Smooth muscle cell (in vitro differentiated cells): ENCODE data around the gene IFIT2. TPM values are rescaled to one million over a fixed set of nuclear protein-coding genes. Genes with fewer than 3 reads are reported as not detected.
A peak's percentile ranks its signal among the peaks of the same experiment; 100 is the strongest.

ENCODE experiments used
- DNase-seq: peaks from one replicate; lab custom pipeline; 2025; ENCODE audit not compliant: unreplicated experiment; lab: John Stamatoyannopoulos, UW
- H2AFZ ChIP-seq: fragments of 200-600 bp; sonication (generic); 2 replicates; pipeline ENCODE4 v1.6.0; 2016; ENCODE audit warnings: antibody characterized with exemption, low read depth, mild to moderate bottlenecking
- H3F3A ChIP-seq: fragments of 200-600 bp; sonication (generic); 2 replicates; pipeline ENCODE4 v1.6.0; 2017; ENCODE audit warnings: antibody characterized with exemption, low read depth
- H3K27ac ChIP-seq: fragments of 200-600 bp; sonication (generic); 2 replicates; pipeline ENCODE4 v1.5.1; 2016; ENCODE audit warnings: low read depth, mild to moderate bottlenecking
- H3K27me3 ChIP-seq: fragments of 200-600 bp; sonication (generic); 2 replicates; pipeline ENCODE4 v1.6.1; 2016; ENCODE audit warnings: low read depth, mild to moderate bottlenecking
- H3K36me3 ChIP-seq: fragments of 200-600 bp; sonication (generic); 2 replicates; pipeline ENCODE4 v1.5.1; 2016; ENCODE audit warnings: low read depth
- H3K4me1 ChIP-seq: fragments of 200-600 bp; sonication (generic); 2 replicates; pipeline ENCODE4 v1.5.1; 2016; ENCODE audit warnings: low read depth
- H3K4me2 ChIP-seq: fragments of 200-600 bp; sonication (generic); 2 replicates; pipeline ENCODE4 v1.6.0; 2016; ENCODE audit warnings: mild to moderate bottlenecking
- H3K4me3 ChIP-seq: fragments of 200-600 bp; sonication (generic); 2 replicates; pipeline ENCODE4 v1.5.1; 2016; ENCODE audit warnings: mild to moderate bottlenecking
- H3K79me2 ChIP-seq: fragments of 200-600 bp; sonication (generic); 2 replicates; pipeline ENCODE4 v1.6.0; 2016; ENCODE audit warnings: low read depth, mild to moderate bottlenecking
- H3K9ac ChIP-seq: fragments of 200-600 bp; sonication (generic); 2 replicates; pipeline ENCODE4 v1.6.0; 2016; ENCODE audit warnings: low read depth
- H3K9me3 ChIP-seq: fragments of 200-600 bp; sonication (generic); replicated peaks from 2 replicates; pipeline ENCODE4 v1.5.1; 2016; ENCODE audit warnings: low read depth
- H4K20me1 ChIP-seq: fragments of 200-600 bp; sonication (generic); 2 replicates; pipeline ENCODE4 v1.6.0; 2016; ENCODE audit warnings: low read depth
- WGBS: methylation state at CpG from one replicate; pipeline ENCODE4 v1.1.7; 2016; ENCODE audit warnings: low lambda C conversion rate; 5-methylcytosine and 5-hydroxymethylcytosine counted together
- polyA plus RNA-seq: library from polyadenylated mRNA; unstranded; fragments of >200 nt; fragmentation: Nextera tagmentation; extraction: Ambion mirVana; gene quantifications from 2 replicates; pipeline ENCODE4 v1.2.1, GENCODE V29; 2016
- total RNA-seq: library from RNA; depleted of rRNA; stranded (reverse); fragments of >200 nt; gene quantifications from 2 replicates; pipeline ENCODE4 v1.2.3, GENCODE V29; 2014
- TF ChIP-seq, protein P1 (sequence below): fragments of 200-600 bp; sonication (generic); IDR thresholded peaks from 2 replicates; pipeline ENCODE4 v1.5.1; 2017; ENCODE audit warnings: borderline replicate concordance, mild to moderate bottlenecking, antibody characterized with exemption; ENCODE audit not compliant: insufficient read depth, poor library complexity, severe bottlenecking

Gene IFIT2
- total and polyA plus RNA-seq, 2 experiments from 2014 or later: 0.27 to 1.5 TPM

DNA sequence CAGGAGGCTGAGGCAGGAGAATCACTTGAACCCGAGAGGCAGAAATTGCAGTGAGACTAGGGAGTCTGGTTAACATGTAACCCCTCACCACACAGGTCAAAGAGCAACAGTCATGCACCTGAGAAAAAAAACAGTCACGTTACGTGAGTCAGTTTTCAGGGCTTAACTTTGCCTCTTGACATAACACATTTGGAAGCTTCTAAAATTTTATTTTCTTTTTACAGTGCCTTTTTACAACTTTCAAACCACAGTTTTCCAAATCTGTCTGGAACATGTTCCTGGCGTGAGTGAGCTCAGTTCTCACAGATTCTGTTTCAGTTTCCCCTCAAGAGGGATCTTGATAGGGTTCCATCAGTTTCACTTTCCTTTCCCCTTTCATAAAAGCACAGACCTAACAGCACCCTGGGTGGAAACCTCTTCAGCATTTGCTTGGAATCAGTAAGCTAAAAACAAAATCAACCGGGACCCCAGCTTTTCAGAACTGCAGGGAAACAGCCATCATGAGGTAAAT lies 30.3 kb downstream of the IFIT2 start:
- no peak for DNase-seq
- peak overlapping the region; percentile 79 for H2AFZ ChIP-seq
- no peaks in the 10 kb centered on the region for H4K20me1 ChIP-seq
- peaks cover 24% of the 10 kb centered on the region for H3K4me1 ChIP-seq
- peak overlapping the region; percentile 79 for H3K4me2 ChIP-seq
- no peaks in the 10 kb centered on the region for H3K9me3 ChIP-seq
- no peaks in the 10 kb centered on the region for H3K36me3 ChIP-seq
- WGBS: 32% methylated on average over 5 of the region's 5 CpGs
- no peaks in the 10 kb centered on the region for H3K27me3 ChIP-seq
- TF ChIP-seq, protein P1, sequence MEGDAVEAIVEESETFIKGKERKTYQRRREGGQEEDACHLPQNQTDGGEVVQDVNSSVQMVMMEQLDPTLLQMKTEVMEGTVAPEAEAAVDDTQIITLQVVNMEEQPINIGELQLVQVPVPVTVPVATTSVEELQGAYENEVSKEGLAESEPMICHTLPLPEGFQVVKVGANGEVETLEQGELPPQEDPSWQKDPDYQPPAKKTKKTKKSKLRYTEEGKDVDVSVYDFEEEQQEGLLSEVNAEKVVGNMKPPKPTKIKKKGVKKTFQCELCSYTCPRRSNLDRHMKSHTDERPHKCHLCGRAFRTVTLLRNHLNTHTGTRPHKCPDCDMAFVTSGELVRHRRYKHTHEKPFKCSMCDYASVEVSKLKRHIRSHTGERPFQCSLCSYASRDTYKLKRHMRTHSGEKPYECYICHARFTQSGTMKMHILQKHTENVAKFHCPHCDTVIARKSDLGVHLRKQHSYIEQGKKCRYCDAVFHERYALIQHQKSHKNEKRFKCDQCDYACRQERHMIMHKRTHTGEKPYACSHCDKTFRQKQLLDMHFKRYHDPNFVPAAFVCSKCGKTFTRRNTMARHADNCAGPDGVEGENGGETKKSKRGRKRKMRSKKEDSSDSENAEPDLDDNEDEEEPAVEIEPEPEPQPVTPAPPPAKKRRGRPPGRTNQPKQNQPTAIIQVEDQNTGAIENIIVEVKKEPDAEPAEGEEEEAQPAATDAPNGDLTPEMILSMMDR: no peak
- no peaks in the 10 kb centered on the region for H3K79me2 ChIP-seq
- H3F3A ChIP-seq: peaks cover 34% of the 10 kb centered on the region
- peak overlapping the region; percentile 37 for H3K4me3 ChIP-seq
- H3K27ac ChIP-seq: peak overlapping the region; percentile 88
- H3K9ac ChIP-seq: peak overlapping the region; percentile 54

DNA sequence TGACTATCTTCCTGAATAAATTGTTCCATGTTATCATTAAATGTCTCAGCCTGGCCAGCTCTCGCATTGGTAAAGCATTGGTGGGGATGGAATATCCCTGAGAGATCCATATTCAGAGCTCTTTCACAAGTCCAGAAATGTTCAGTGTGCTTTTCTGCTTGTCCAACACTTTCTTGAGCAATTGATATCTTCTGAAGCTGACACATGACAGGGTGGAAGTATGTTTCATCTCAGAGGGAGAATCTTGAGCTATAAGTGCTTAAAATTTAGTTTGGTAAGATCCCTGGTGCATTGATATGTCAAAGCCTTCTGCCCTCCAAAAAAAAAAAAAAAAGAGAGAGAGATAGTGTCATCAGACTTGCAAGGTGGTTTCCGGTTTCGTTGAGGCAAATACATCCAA lies 33.4 kb downstream of the IFIT2 start:
- Histone ChIP-seq H3K27me3 (no peaks in the 10 kb centered on the region), H3K4me1 (peaks cover 24% of the 10 kb centered on the region), H3K4me2 (no peak overlapping the region), H3K79me2 (no peaks in the 10 kb centered on the region), H2AFZ (no peak overlapping the region), H3K36me3 (no peaks in the 10 kb centered on the region), H3K9me3 (no peaks in the 10 kb centered on the region), H3F3A (peaks cover 18% of the 10 kb centered on the region), H3K27ac (no peak overlapping the region), H3K9ac (no peak overlapping the region), H3K4me3 (no peak overlapping the region), H4K20me1 (no peaks in the 10 kb centered on the region)
- DNase-seq: no peak
- 89% methylated on average over 3 of the region's 3 CpGs for WGBS
- TF ChIP-seq, protein P1: no peak

DNA sequence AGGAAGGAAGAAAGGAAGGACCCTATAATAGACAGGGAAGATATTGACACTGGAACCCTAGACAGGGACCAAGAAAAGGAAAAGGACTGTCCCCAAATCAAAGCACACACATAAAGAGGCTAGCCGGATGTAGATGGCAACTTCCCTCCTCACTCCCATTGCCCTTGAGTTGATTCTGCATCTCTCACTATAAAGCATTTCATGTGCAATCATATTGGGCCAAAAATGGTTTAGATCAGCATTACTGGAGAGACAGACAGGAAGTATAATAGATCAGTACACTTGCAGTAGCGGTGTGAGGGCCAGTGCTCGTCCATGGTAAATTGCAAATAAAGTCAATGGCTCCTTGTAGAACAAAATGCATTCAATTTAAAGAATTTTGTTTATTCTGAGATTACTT lies 34.4 kb downstream of the IFIT2 start:
- no peak overlapping the region for H3K27ac ChIP-seq
- H3K27me3 ChIP-seq: no peaks in the 10 kb centered on the region
- H3K79me2 ChIP-seq: no peaks in the 10 kb centered on the region
- H3K4me1 ChIP-seq: peaks cover 24% of the 10 kb centered on the region
- no peak overlapping the region for H2AFZ ChIP-seq
- H3K9me3 ChIP-seq: no peaks in the 10 kb centered on the region
- TF ChIP-seq, protein P1: no peak
- WGBS: 91% methylated on average over 3 of the region's 3 CpGs
- no peak overlapping the region for H3K4me2 ChIP-seq
- H3K9ac ChIP-seq: no peak overlapping the region
- no peaks in the 10 kb centered on the region for H4K20me1 ChIP-seq
- H3K4me3 ChIP-seq: no peak overlapping the region
- no peak for DNase-seq
- peaks cover 18% of the 10 kb centered on the region for H3F3A ChIP-seq
- no peaks in the 10 kb centered on the region for H3K36me3 ChIP-seq

DNA sequence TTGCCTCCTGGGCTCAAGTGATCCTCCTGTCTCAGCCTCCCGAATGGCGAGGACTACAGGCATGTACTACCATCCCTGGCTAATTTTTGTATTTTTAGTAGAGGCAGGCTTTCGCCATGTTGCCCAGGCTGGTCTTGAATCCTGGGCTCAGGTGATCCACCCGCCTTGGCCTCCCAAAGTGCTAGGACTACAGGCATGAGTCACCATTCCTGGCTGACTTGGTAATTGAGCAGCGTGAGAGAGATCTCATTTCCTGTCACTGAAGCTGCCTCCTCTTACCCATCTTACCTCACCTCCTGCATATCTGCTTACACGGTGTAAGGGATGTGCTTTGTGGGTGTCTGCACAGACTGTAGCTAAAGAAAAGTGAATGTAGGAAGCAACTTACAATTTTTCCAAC lies 35.6 kb downstream of the IFIT2 start:
- Histone ChIP-seq H3F3A (peaks cover 12% of the 10 kb centered on the region), H3K79me2 (no peaks in the 10 kb centered on the region), H3K27ac (no peak overlapping the region), H3K4me1 (peaks cover 18% of the 10 kb centered on the region), H3K9ac (no peak overlapping the region), H3K27me3 (no peaks in the 10 kb centered on the region), H3K9me3 (no peaks in the 10 kb centered on the region), H4K20me1 (no peaks in the 10 kb centered on the region), H2AFZ (no peak overlapping the region), H3K4me2 (no peak overlapping the region), H3K4me3 (no peak overlapping the region), H3K36me3 (no peaks in the 10 kb centered on the region)
- WGBS: 63% methylated on average over 6 of the region's 6 CpGs
- no peak for DNase-seq
- TF ChIP-seq, protein P1: no peak
